Mesenchymal stem cell (in vitro differentiated cells and primary cell): ENCODE results near the gene ARID5B.

Source experiments
- DNase-seq: peaks from one replicate; pipeline ENCODE4 v3.0.0-alpha.2; 2013
- H2AFZ ChIP-seq: one replicate; pipeline ENCODE4 v1.6.1; 2013; ENCODE audit warnings: low read depth, mild to moderate bottlenecking, control low read depth, inconsistent platforms, low read length, moderate library complexity
- H2AK5ac ChIP-seq: 2 replicates; pipeline ENCODE4 v1.6.1; 2013; ENCODE audit warnings: low read length, moderate library complexity, mild to moderate bottlenecking, inconsistent platforms; ENCODE audit not compliant: severe bottlenecking
- H2BK120ac ChIP-seq: one replicate; pipeline ENCODE4 v1.6.1; 2013; ENCODE audit warnings: low read depth, mild to moderate bottlenecking, inconsistent platforms, low read length, moderate library complexity
- H2BK12ac ChIP-seq, 2 experiments: one replicate each; pipeline ENCODE4 v1.6.1; 2013; ENCODE audit warnings: inconsistent platforms in 2 of 2, low read length in 2 of 2, mild to moderate bottlenecking in 2 of 2, moderate library complexity in 2 of 2, control low read depth in 1 of 2
- H2BK15ac ChIP-seq: one replicate; pipeline ENCODE4 v1.6.1; 2013; ENCODE audit warnings: mild to moderate bottlenecking, low read depth, inconsistent platforms; ENCODE audit not compliant: poor library complexity, severe bottlenecking
- H2BK5ac ChIP-seq: 2 replicates; pipeline ENCODE4 v1.6.1; 2013; ENCODE audit warnings: low read depth, mild to moderate bottlenecking, low read length, control low read depth, inconsistent platforms; ENCODE audit not compliant: poor library complexity, severe bottlenecking
- H3K14ac ChIP-seq, 2 experiments: one replicate each; pipeline ENCODE4 v1.6.1; 2013; ENCODE audit warnings: inconsistent platforms in 2 of 2, low read length in 2 of 2, control low read depth in 1 of 2, mild to moderate bottlenecking in 1 of 2, moderate library complexity in 1 of 2
- H3K18ac ChIP-seq, 2 experiments: one replicate each; pipeline ENCODE4 v1.6.1; 2013; ENCODE audit warnings: inconsistent platforms in 2 of 2, low read length in 2 of 2, control low read depth in 1 of 2, low read depth in 1 of 2, mild to moderate bottlenecking in 1 of 2
- H3K23ac ChIP-seq, 2 experiments: one replicate each; pipeline ENCODE4 v1.6.1; 2013; ENCODE audit warnings: inconsistent platforms in 2 of 2, low read length in 2 of 2, mild to moderate bottlenecking in 2 of 2, moderate library complexity in 2 of 2, control low read depth in 1 of 2
- H3K27ac ChIP-seq: 2 replicates; pipeline ENCODE4 v1.5.1; 2013; ENCODE audit warnings: mild to moderate bottlenecking, moderate library complexity, low read length, control low read depth, inconsistent platforms; ENCODE audit not compliant: poor library complexity, severe bottlenecking
- H3K27me3 ChIP-seq, 2 experiments: 2 replicates each; pipeline versions ENCODE4 v1.6.1 to v1.7.0; 2013; ENCODE audit warnings: low read length in 2 of 2, mild to moderate bottlenecking in 2 of 2, moderate library complexity in 2 of 2, control low read depth in 1 of 2, inconsistent platforms in 1 of 2; ENCODE audit not compliant: control insufficient read depth in 1 of 2, insufficient read depth in 1 of 2
- H3K36me3 ChIP-seq, 2 experiments: 2 replicates each; pipeline versions ENCODE4 v1.6.1 to v1.7.0; 2013; ENCODE audit warnings: low read length in 2 of 2, control low read depth in 1 of 2, inconsistent platforms in 1 of 2, low read depth in 1 of 2, mild to moderate bottlenecking in 1 of 2; ENCODE audit not compliant: insufficient read depth in 2 of 2, control insufficient read depth in 1 of 2
- H3K4ac ChIP-seq, 2 experiments: one replicate each; pipeline ENCODE4 v1.6.1; 2013; ENCODE audit warnings: inconsistent platforms in 2 of 2, low read length in 2 of 2, mild to moderate bottlenecking in 2 of 2, moderate library complexity in 2 of 2, control low read depth in 1 of 2, low read depth in 1 of 2
- H3K4me1 ChIP-seq: 2 replicates; pipeline ENCODE4 v1.6.1; 2013; ENCODE audit warnings: low read depth, low read length, control low read depth; ENCODE audit not compliant: control insufficient read depth, insufficient read depth
- H3K4me2 ChIP-seq: 2 replicates; pipeline ENCODE4 v1.6.1; 2013; ENCODE audit warnings: low read length, mild to moderate bottlenecking, inconsistent platforms; ENCODE audit not compliant: poor library complexity, severe bottlenecking
- H3K4me3 ChIP-seq, 2 experiments: 2 replicates each; pipeline versions ENCODE4 v1.5.1 to v1.7.0; 2013; ENCODE audit warnings: low read length in 2 of 2, mild to moderate bottlenecking in 2 of 2, control low read depth in 1 of 2, low read depth in 1 of 2; ENCODE audit not compliant: insufficient read depth in 1 of 2
- H3K79me1 ChIP-seq: replicated peaks from 2 replicates; pipeline ENCODE4 v1.6.1; 2013; ENCODE audit warnings: mild to moderate bottlenecking, control low read depth, low read length, inconsistent platforms; ENCODE audit not compliant: poor library complexity, severe bottlenecking
- H3K9ac ChIP-seq: 2 replicates; pipeline ENCODE4 v1.7.0; 2013; ENCODE audit warnings: mild to moderate bottlenecking, low read length, moderate library complexity
- H3K9me3 ChIP-seq: 2 replicates; pipeline ENCODE4 v1.7.0; 2013; ENCODE audit warnings: mild to moderate bottlenecking, low read length; ENCODE audit not compliant: control insufficient read depth
- H4K8ac ChIP-seq: one replicate; pipeline ENCODE4 v1.6.1; 2013; ENCODE audit warnings: inconsistent platforms, mild to moderate bottlenecking, low read length, moderate library complexity
- H4K91ac ChIP-seq: one replicate; pipeline ENCODE4 v1.6.1; 2013; ENCODE audit warnings: mild to moderate bottlenecking, low read length, inconsistent platforms
- WGBS: methylation state at CpG from one replicate; pipeline ENCODE4 v1.1.7; 2013; ENCODE audit warnings: mixed read lengths; 5-methylcytosine and 5-hydroxymethylcytosine counted together

The ARID5B gene

DNA sequence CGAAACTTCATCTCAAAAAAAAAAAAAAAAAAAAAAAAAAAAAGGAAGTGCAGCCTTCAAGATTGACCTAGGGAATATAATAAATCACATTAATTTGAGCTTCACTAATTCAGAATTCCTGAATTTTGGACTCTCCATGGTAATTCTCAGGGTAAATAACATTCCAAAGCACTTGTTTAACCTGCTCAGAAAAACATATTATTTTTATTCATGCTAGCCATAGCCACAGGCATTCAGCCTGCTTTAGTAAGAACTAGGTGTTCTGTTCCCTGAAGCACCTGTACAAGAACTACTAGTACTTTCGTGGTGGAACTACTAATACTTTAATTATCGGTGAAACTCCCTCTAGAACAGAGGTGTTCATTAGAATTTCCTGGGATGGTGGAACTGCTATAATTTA, 197.8 kb downstream of the ARID5B start:
- no peak overlapping the region for H3K4me2 ChIP-seq
- H4K91ac ChIP-seq: no peak overlapping the region
- no peak overlapping the region for H3K4ac ChIP-seq
- H3K4me1 ChIP-seq: peaks cover 2% of the 10 kb centered on the region
- H3K79me1 ChIP-seq: peaks cover 6% of the 10 kb centered on the region
- no peak overlapping the region for H2AFZ ChIP-seq
- no peak overlapping the region for H3K9ac ChIP-seq
- no peak overlapping the region for H2BK5ac ChIP-seq
- DNase-seq: no peak
- no peak overlapping the region for H2AK5ac ChIP-seq
- H3K9me3 ChIP-seq: no peaks in the 10 kb centered on the region
- H2BK12ac ChIP-seq: no peak overlapping the region
- no peak overlapping the region for H3K14ac ChIP-seq
- no peak overlapping the region for H3K23ac ChIP-seq
- H3K27me3 ChIP-seq: no peaks in the 10 kb centered on the region
- H3K36me3 ChIP-seq: peaks cover 3 to 12% of the 10 kb centered on the region in 2 experiments
- no peak overlapping the region for H2BK120ac ChIP-seq
- WGBS: 91% methylated on average over 2 of the region's 3 CpGs
- H3K18ac ChIP-seq: no peak overlapping the region
- no peak overlapping the region for H2BK15ac ChIP-seq
- H3K27ac ChIP-seq: no peak overlapping the region
- no peak overlapping the region for H3K4me3 ChIP-seq
- no peak overlapping the region for H4K8ac ChIP-seq

DNA sequence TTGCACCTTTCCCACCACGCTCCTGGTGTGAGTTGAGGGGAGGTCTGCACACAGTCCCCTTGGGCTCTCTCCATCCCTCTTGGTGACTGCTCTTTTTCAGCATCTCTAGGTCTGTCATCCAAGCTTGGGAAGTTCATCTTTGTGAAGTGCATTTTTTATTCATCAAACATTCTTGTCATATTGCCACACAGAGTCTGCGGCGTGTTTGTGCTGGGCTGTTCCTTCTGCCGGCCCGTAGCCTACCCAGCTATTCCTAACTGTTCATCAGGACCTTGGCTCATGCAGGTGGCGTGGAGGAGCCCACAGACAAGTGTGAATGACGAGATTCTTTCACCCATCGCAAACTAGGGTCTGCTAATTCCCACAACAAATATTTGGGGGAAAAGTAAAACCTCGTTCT, 202.4 kb downstream of the ARID5B start:
- 97% methylated on average over 9 of the region's 9 CpGs for WGBS
- no peak overlapping the region for H2BK15ac ChIP-seq
- H2AK5ac ChIP-seq: no peak overlapping the region
- H3K4me2 ChIP-seq: no peak overlapping the region
- no peak overlapping the region for H3K9ac ChIP-seq
- H3K27ac ChIP-seq: no peak overlapping the region
- H3K79me1 ChIP-seq: no peaks in the 10 kb centered on the region
- no peak overlapping the region for H3K4me3 ChIP-seq
- H3K36me3 ChIP-seq: peaks cover 0 to under 1% of the 10 kb centered on the region in 2 experiments
- no peak overlapping the region for H2BK5ac ChIP-seq
- H3K23ac ChIP-seq: no peak overlapping the region
- no peak overlapping the region for H3K4ac ChIP-seq
- H4K91ac ChIP-seq: no peak overlapping the region
- no peak for DNase-seq
- H3K18ac ChIP-seq: no peak overlapping the region
- no peak overlapping the region for H3K14ac ChIP-seq
- H3K27me3 ChIP-seq: no peaks in the 10 kb centered on the region
- no peak overlapping the region for H2AFZ ChIP-seq
- no peak overlapping the region for H2BK120ac ChIP-seq
- H2BK12ac ChIP-seq: no peak overlapping the region
- no peak overlapping the region for H4K8ac ChIP-seq
- H3K4me1 ChIP-seq: peaks cover 2% of the 10 kb centered on the region
- no peaks in the 10 kb centered on the region for H3K9me3 ChIP-seq

DNA sequence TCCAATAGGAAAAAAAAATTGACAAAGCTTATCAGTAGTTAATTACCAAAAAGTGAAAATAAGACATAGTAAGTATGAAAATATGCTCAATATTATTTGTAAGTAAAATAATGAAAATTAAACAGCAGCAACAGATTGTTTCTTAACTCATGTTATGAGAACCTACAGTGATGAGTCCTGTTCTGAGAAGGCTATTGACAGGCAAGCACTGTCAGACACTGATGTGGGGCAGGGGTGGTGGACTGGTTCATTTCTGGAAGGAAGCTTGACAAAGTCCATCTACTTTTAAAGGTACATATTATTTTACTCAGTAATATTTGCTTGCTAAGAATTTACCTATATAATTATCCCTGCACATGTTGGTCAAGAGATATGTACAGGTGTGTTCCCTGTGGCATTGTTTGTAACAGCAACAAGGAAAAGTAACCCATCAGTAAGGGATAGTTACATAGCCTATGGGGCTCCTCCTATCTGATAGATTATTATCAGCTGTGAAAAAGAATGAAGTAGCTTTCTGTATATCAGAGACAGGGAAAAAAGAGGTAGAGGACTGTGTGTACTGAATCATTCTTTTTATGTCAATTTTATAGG, 205.5 kb downstream of the ARID5B start:
- Histone ChIP-seq H2BK12ac (no peak overlapping the region), H3K23ac (no peak overlapping the region), H3K4me1 (peaks cover 2% of the 10 kb centered on the region), H3K4me2 (no peak overlapping the region), H3K27me3 (no peaks in the 10 kb centered on the region), H3K18ac (no peak overlapping the region), H4K8ac (no peak overlapping the region), H2BK120ac (no peak overlapping the region), H3K4me3 (no peak overlapping the region), H3K9me3 (no peaks in the 10 kb centered on the region), H3K36me3 (no peaks in the 10 kb centered on the region), H3K4ac (no peak overlapping the region), H3K14ac (no peak overlapping the region), H3K9ac (no peak overlapping the region), H2BK15ac (no peak overlapping the region), H3K27ac (no peak overlapping the region), H2AK5ac (no peak overlapping the region), H2AFZ (no peak overlapping the region), H3K79me1 (no peaks in the 10 kb centered on the region), H2BK5ac (no peak overlapping the region), H4K91ac (no peak overlapping the region)
- no peak for DNase-seq

DNA sequence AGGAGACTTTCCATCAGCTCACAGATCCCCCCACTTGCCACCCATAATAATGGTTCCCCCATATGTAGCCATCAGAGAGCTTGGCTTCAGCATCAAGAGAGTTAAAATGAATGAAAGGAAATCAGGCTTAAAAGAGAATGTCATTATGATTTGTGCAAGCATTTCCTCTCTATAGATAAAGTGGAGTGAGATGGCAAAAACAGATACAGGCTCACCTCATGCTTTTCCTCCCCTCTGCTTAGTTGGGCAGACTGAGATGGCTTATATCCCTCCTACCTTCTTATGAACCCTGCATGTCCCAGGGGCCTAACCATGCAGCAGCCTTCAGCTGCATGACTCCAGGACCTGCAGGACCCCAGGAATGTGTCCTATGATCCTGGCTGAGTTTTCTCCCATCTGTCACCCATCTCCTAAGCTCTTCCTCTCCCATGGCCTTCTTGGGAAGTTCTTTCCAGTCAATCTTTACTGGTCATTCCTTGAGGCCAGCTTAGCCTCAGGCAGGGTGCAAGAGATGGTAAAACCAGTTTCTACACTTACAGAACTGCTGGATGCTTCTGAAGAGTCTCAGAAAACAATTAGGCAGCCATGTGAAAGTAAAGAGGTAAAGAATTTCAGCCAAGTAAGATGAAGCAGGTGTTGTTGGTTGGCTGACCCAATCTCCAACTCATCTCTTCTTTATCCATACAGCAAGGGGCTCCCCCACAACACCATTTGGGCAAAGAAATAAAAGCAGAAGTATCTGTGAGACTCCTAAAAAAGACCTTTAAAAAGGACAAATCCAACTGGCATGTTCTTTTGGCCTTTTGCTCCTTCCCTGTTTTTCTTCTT, 207.5 kb downstream of the ARID5B start:
- H2AK5ac ChIP-seq: no peak overlapping the region
- H2BK12ac ChIP-seq: peak overlapping the region; percentile 26 to 41
- no peak for DNase-seq
- peaks cover 2% of the 10 kb centered on the region for H3K4me1 ChIP-seq
- no peak overlapping the region for H2AFZ ChIP-seq
- no peak overlapping the region for H3K4ac ChIP-seq
- H4K8ac ChIP-seq: no peak overlapping the region
- H3K14ac ChIP-seq: no peak overlapping the region
- no peak overlapping the region for H2BK15ac ChIP-seq
- H3K9me3 ChIP-seq: no peaks in the 10 kb centered on the region
- H2BK5ac ChIP-seq: no peak overlapping the region
- H3K36me3 ChIP-seq: no peaks in the 10 kb centered on the region
- H3K18ac ChIP-seq: no peak overlapping the region
- no peak overlapping the region for H4K91ac ChIP-seq
- no peak overlapping the region for H3K27ac ChIP-seq
- no peak overlapping the region for H3K9ac ChIP-seq
- no peaks in the 10 kb centered on the region for H3K79me1 ChIP-seq
- no peaks in the 10 kb centered on the region for H3K27me3 ChIP-seq
- no peak overlapping the region for H3K4me2 ChIP-seq
- H2BK120ac ChIP-seq: no peak overlapping the region
- no peak overlapping the region for H3K23ac ChIP-seq
- H3K4me3 ChIP-seq: no peak overlapping the region
